HCT116 (cell line): ENCODE data around the gene GNG7. TPM values are rescaled to one million over a fixed set of nuclear protein-coding genes. Genes with fewer than 3 reads are reported as not detected.

Experiments used
- ATAC-seq: fragments of 200-7000 bp; cut with Tn5 transposase; 2 replicates; pipeline ENCODE4 v1.9.1; 2020; ENCODE audit warnings: mild to moderate bottlenecking, moderate library complexity
- BruUV-seq: library from RNA; stranded (reverse); fragments of 400-500 nt; replicated peaks from 2 replicates; lab custom pipeline; 2021; lab: Mats Ljungman, UMichigan
- CTCF ChIA-PET: fragments of 300-600 bp; sonication (Branson Sonifier 250); formaldehyde crosslinking; loops from one replicate; lab custom pipeline; 2021; ENCODE audit warnings: antibody characterized with exemption; lab: Charles Lee
- POLR2A ChIA-PET: fragments of 300-600, 350-600 bp; sonication (Branson Sonifier 250); formaldehyde crosslinking; loops from one replicate; lab custom pipeline; 2021; ENCODE audit warnings: antibody characterized with exemption; lab: Charles Lee
- RAD21 ChIA-PET, 2 experiments: fragments of 300-600 bp; sonication (Branson Sonifier 250); formaldehyde crosslinking; loops; one replicate each; lab custom pipeline; 2023; ENCODE audit warnings: low total read pairs in 2 of 2; ENCODE audit not compliant: uncharacterized antibody in 2 of 2, unreplicated experiment in 2 of 2, low non-redundant PET in 1 of 2; lab: Charles Lee
- DNase-seq: peaks from one replicate; pipeline ENCODE4 v3.0.0-alpha.2; 2010; ENCODE audit warnings: low read depth, low spot score
- H2AFZ ChIP-seq: fragments of 200-600 bp; shearing (Covaris generic), sonication (generic); 2 replicates; pipeline ENCODE4 v1.6.1; 2017; ENCODE audit warnings: low read depth, mixed run types, mixed read lengths, antibody characterized with exemption, low read length; ENCODE audit not compliant: poor library complexity, severe bottlenecking
- H3K27ac ChIP-seq: 2 replicates; pipeline ENCODE4 v1.5.1; 2012; ENCODE audit warnings: low read depth, low read length
- H3K27me3 ChIP-seq: fragments of 200-600 bp; sonication (generic); 2 replicates; pipeline ENCODE4 v1.6.1; 2016; ENCODE audit warnings: mixed run types, low read length, mixed read lengths; ENCODE audit not compliant: insufficient read depth
- H3K36me3 ChIP-seq, 2 experiments: fragments of 200-500 bp in 1 of 2; fragments of 200-600 bp in 1 of 2; sonication (Bioruptor generic) in 1 of 2; sonication (generic) in 1 of 2; 2 replicates each; pipeline versions ENCODE4 v1.5.1 to v1.6.1; 2014 to 2016; ENCODE audit warnings: low read length in 2 of 2, inconsistent platforms in 1 of 2, mixed read lengths in 1 of 2, mixed run types in 1 of 2; ENCODE audit not compliant: insufficient read depth in 2 of 2, control insufficient read depth in 1 of 2
- H3K4me1 ChIP-seq, 2 experiments: fragments of 200-600 bp in 1 of 2; sonication (generic) in 1 of 2; 2 replicates each; pipeline versions ENCODE4 v1.5.1 to v1.6.1; 2012 to 2017; ENCODE audit warnings: low read length in 2 of 2, inconsistent platforms in 1 of 2, mild to moderate bottlenecking in 1 of 2, mixed read lengths in 1 of 2, mixed run types in 1 of 2, moderate library complexity in 1 of 2; ENCODE audit not compliant: insufficient read depth in 2 of 2, control insufficient read depth in 1 of 2
- H3K4me2 ChIP-seq: fragments of 200-600 bp; sonication (generic); 2 replicates; pipeline ENCODE4 v1.6.1; 2017; ENCODE audit warnings: mixed run types, low read length, mixed read lengths
- H3K4me3 ChIP-seq, 2 experiments: fragments of 200-600 bp in 1 of 2; sonication (generic) in 1 of 2; replicated peaks in 1 of 2; 2 replicates each; pipeline ENCODE4 v1.5.1; 2011 to 2016; ENCODE audit warnings: low read length in 2 of 2, control low read depth in 1 of 2, low read depth in 1 of 2, mild to moderate bottlenecking in 1 of 2, mixed read lengths in 1 of 2, mixed run types in 1 of 2
- H3K79me2 ChIP-seq: fragments of 200-600 bp; sonication (generic); 2 replicates; pipeline ENCODE4 v1.6.1; 2017; ENCODE audit warnings: mild to moderate bottlenecking, mixed run types, low read length, moderate library complexity, mixed read lengths; ENCODE audit not compliant: insufficient read depth
- H3K9ac ChIP-seq: fragments of 200-600 bp; sonication (generic); 2 replicates; pipeline ENCODE4 v1.6.1; 2016; ENCODE audit warnings: low read length, mixed read lengths
- H3K9me2 ChIP-seq: fragments of 200-600 bp; sonication (generic), shearing (Covaris generic); 2 replicates; pipeline ENCODE4 v1.6.1; 2017; ENCODE audit warnings: mixed run types, mild to moderate bottlenecking, moderate library complexity; ENCODE audit not compliant: insufficient read depth
- H3K9me3 ChIP-seq, 2 experiments: fragments of 200-500 bp in 1 of 2; fragments of 200-600 bp in 1 of 2; sonication (Bioruptor generic) in 1 of 2; sonication (generic) in 1 of 2; 2 replicates each; pipeline ENCODE4 v1.6.1; 2014 to 2017; ENCODE audit warnings: low read length in 2 of 2, mixed read lengths in 2 of 2, inconsistent platforms in 1 of 2, low read depth in 1 of 2, mild to moderate bottlenecking in 1 of 2, mixed run types in 1 of 2, moderate library complexity in 1 of 2; ENCODE audit not compliant: control insufficient read depth in 1 of 2, insufficient read depth in 1 of 2
- H4K20me1 ChIP-seq: fragments of 200-600 bp; sonication (generic), shearing (Covaris generic); 2 replicates; pipeline ENCODE4 v1.6.1; 2017; ENCODE audit warnings: mixed run types, mild to moderate bottlenecking, moderate library complexity; ENCODE audit not compliant: insufficient read depth
- ELF1 ChIP-seq: IDR thresholded peaks from 2 replicates; pipeline ENCODE4 v1.6.1; 2012; ENCODE audit warnings: low read depth, borderline replicate concordance
- JUND ChIP-seq: IDR thresholded peaks from 2 replicates; pipeline ENCODE4 v1.6.1; 2012
- POLR2A ChIP-seq: IDR thresholded peaks from 2 replicates; pipeline ENCODE4 v1.7.0; 2011; ENCODE audit warnings: borderline replicate concordance; ENCODE audit not compliant: insufficient read depth, insufficient read length; ENCODE audit errors: extremely low read depth
- RAD21 ChIP-seq: IDR thresholded peaks from 2 replicates; pipeline ENCODE4 v1.6.1; 2012; ENCODE audit warnings: low read depth, mild to moderate bottlenecking
- SRF ChIP-seq: IDR thresholded peaks from 2 replicates; pipeline ENCODE4 v1.6.1; 2012; ENCODE audit warnings: low read depth
- ZFX ChIP-seq: fragments of 450-650 bp; IDR thresholded peaks from 2 replicates; pipeline ENCODE4 v1.6.1; 2017
- intact Hi-C: fragments of 100-400 bp; cut with micrococcal nuclease; formaldehyde crosslinking; loops from 2 replicates; pipeline ENCODE4 v1.10.0; 2022
- total RNA-seq: library from RNA; stranded (reverse); gene quantifications from one replicate; pipeline ENCODE4 v1.2.1, GENCODE V29; 2021; ENCODE audit not compliant: unreplicated experiment
- TF ChIP-seq, protein P1 (sequence below): IDR thresholded peaks from 2 replicates; pipeline ENCODE4 v1.6.1; 2012; ENCODE audit warnings: low read depth
- TF ChIP-seq, protein P2 (sequence below): IDR thresholded peaks from 2 replicates; pipeline ENCODE4 v1.6.1; 2012

GNG7 gene
- total RNA-seq, 1 experiment from 2014 or later = 11.3 TPM

DNA sequence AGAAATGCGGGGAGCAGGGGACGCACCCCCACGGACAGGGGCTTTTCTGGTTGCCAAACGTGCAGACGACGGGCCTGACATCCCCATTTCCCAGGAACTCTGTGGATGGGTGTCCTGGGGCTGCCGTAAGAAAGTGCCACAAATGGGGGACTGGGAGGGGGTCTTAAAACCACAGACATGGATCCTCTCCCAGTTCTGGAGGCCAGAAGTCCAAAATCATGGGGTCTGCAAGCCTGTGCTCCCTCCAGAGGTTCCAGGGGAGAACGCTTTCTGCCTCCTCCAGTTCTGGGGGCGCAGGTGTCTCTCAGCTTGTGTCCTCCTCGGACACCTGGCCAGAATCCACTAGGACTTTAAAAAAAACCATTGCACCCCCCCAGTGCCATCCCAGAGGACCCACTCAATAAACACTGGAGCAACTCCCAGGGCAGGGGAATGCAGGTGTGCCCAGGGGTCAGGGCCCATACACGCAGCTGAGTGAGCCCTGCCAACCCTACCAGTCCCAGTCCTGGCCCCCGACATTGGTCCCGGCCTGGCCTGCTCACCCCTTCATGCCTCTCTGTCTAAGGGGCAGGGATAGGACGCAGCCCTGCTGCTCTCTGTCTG is 122.7 kb downstream of the GNG7 start:
- no TSS peak for BruUV-seq
- ChIA-PET RAD21 (interaction anchor here (0.9 to 2.0 kb wide), 4 partner anchors 31 to 107 kb away, joined by 4 to 10 read pairs (median 6); partner anchors contain the start of gene GADD45B (in 1 of the 2)), CTCF (interaction anchor here (0.8 to 3.7 kb wide), 20 partner anchors 13 to 153 kb away, joined by 3 to 24 read pairs (median 4); partner anchors contain the start of genes GADD45B and TIMM13), POLR2A (interaction anchor here (0.7 to 6.7 kb wide), 5 partner anchors 39 to 117 kb away, joined by 3 to 91 read pairs (median 5); partner anchors contain the start of gene GADD45B)
- H3K79me2 ChIP-seq = no peaks in the 10 kb centered on the region
- no peak for DNase-seq
- peak overlapping the region; percentile 59 for H3K27ac ChIP-seq
- intact Hi-C loops = loop anchor here (1.0 to 2.0 kb wide), 3 partner anchors 31 to 104 kb away; no protein-coding TSS in a partner anchor
- no peaks in the 10 kb centered on the region for H3K36me3 ChIP-seq
- H4K20me1 ChIP-seq = no peaks in the 10 kb centered on the region
- peak overlapping the region; percentile 98 for H3K4me2 ChIP-seq
- 0 out of 4 replicates have a peak, but pooled peaks cover 0 to 7% of the 10 kb centered on the region in 2 experiments for H3K9me3 ChIP-seq
- peak overlapping the region; percentile 75 for H3K9ac ChIP-seq
- H2AFZ ChIP-seq = no peak overlapping the region
- no peak for ATAC-seq
- no peaks in the 10 kb centered on the region for H3K9me2 ChIP-seq
- H3K4me3 ChIP-seq = peak overlapping the region; percentile 48 to 64; a peak in 3 of 4 replicates
- peaks cover 27 to 39% of the 10 kb centered on the region in 2 experiments for H3K4me1 ChIP-seq
- TF ChIP-seq JUND = no peak
- TF ChIP-seq ZFX = no peak
- no peak for TF ChIP-seq ELF1
- TF ChIP-seq, protein P1, sequence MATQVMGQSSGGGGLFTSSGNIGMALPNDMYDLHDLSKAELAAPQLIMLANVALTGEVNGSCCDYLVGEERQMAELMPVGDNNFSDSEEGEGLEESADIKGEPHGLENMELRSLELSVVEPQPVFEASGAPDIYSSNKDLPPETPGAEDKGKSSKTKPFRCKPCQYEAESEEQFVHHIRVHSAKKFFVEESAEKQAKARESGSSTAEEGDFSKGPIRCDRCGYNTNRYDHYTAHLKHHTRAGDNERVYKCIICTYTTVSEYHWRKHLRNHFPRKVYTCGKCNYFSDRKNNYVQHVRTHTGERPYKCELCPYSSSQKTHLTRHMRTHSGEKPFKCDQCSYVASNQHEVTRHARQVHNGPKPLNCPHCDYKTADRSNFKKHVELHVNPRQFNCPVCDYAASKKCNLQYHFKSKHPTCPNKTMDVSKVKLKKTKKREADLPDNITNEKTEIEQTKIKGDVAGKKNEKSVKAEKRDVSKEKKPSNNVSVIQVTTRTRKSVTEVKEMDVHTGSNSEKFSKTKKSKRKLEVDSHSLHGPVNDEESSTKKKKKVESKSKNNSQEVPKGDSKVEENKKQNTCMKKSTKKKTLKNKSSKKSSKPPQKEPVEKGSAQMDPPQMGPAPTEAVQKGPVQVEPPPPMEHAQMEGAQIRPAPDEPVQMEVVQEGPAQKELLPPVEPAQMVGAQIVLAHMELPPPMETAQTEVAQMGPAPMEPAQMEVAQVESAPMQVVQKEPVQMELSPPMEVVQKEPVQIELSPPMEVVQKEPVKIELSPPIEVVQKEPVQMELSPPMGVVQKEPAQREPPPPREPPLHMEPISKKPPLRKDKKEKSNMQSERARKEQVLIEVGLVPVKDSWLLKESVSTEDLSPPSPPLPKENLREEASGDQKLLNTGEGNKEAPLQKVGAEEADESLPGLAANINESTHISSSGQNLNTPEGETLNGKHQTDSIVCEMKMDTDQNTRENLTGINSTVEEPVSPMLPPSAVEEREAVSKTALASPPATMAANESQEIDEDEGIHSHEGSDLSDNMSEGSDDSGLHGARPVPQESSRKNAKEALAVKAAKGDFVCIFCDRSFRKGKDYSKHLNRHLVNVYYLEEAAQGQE = no peak
- no peak for TF ChIP-seq POLR2A
- TF ChIP-seq, protein P2, sequence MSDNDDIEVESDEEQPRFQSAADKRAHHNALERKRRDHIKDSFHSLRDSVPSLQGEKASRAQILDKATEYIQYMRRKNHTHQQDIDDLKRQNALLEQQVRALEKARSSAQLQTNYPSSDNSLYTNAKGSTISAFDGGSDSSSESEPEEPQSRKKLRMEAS = no peak
- TF ChIP-seq SRF = no peak
- no peak for TF ChIP-seq RAD21
- H3K27me3 ChIP-seq = no peaks in the 10 kb centered on the region
